Measurements from ENCODE around the gene SEMA7A.

GRCh38 chr15:74428442-74428787, 5.3 kb downstream of the SEMA7A start:
- no peak for TF ChIP-seq CHD1 (IDR thresholded peaks at IDR 0.05; ENCODE audit: low read depth, low read length)
- TF ChIP-seq CTCF (conservative IDR thresholded peaks at IDR 0.05; ENCODE audit: low read depth, low read length): no peak
- TF ChIP-seq RAD21 (IDR thresholded peaks at IDR 0.05; ENCODE audit: low read length): no peak
- no peak for TF ChIP-seq POLR2A (IDR thresholded peaks at IDR 0.05; ENCODE audit: low read depth, low read length)
- TF ChIP-seq RFX5 (IDR thresholded peaks at IDR 0.05; ENCODE audit: low read depth, low read length): no peak
- no peak for TF ChIP-seq USF2 (IDR thresholded peaks at IDR 0.05; ENCODE audit: low read depth, low read length)
- no peak for TF ChIP-seq ELK1 (IDR thresholded peaks at IDR 0.05; ENCODE audit: borderline replicate concordance, low read depth, low read length)
- no peak for TF ChIP-seq BHLHE40 (IDR thresholded peaks at IDR 0.05; ENCODE audit: low read depth, low read length)
- no peak for TF ChIP-seq MAFK (IDR thresholded peaks at IDR 0.05; ENCODE audit: low read depth, low read length)
- TF ChIP-seq SMC3 (IDR thresholded peaks at IDR 0.05; ENCODE audit: low read depth, low read length): no peak
- no peak for TF ChIP-seq NFE2L2 (IDR thresholded peaks at IDR 0.05; ENCODE audit: low read depth, low read length)
